ENCODE measurements around the gene NTN1. TPM values are rescaled to one million over a fixed set of nuclear protein-coding genes. Genes with fewer than 3 reads are reported as not detected.
"Not testable (repeated sequence)": the region's sequence is repeated elsewhere in the genome, so short reads cannot be mapped to it uniquely, and the experiment has no call there.

NTN1 gene
- polyA plus RNA-seq, 1 experiment, result 0.05 TPM

- DNase-seq (ENCODE audit: low read depth, low spot score), result no peak
- H3K27ac ChIP-seq (ENCODE audit: low read depth, low read length), result peak overlapping the region; percentile 54
- TF ChIP-seq CTCF (IDR thresholded peaks at IDR 0.05; ENCODE audit: low read depth, low read length), result no peak
- H3K9me3 ChIP-seq (ENCODE audit: control insufficient read depth, insufficient read depth, low read length), result no peaks in the 10 kb centered on the region; the same call in 1 of the 2 replicates
- H3K27me3 ChIP-seq (ENCODE audit: control insufficient read depth, insufficient read depth, low read length), result no peaks in the 10 kb centered on the region
- ChIA-PET CTCF (interaction anchor here (0.6 to 1.2 kb wide), 3 partner anchors 11 to 298 kb away, joined by 3 to 5 read pairs (median 3); no protein-coding TSS in a partner anchor), POLR2A (interaction anchor here (0.5 to 0.6 kb wide), 2 partner anchors 21 to 427 kb away, joined by 3 to 4 read pairs; no protein-coding TSS in a partner anchor)
- no peak overlapping the region for H3K4me3 ChIP-seq (ENCODE audit: low read depth, low read length)
Measured at GRCh38 chr17:9256751-9257629, 235.7 kb downstream of the NTN1 start.

- DNase-seq (ENCODE audit: low read depth, low spot score); H3K27ac ChIP-seq (ENCODE audit: low read depth, low read length); H3K27me3 ChIP-seq (ENCODE audit: control insufficient read depth, insufficient read depth, low read length); H3K9me3 ChIP-seq (ENCODE audit: control insufficient read depth, insufficient read depth, low read length); H3K4me3 ChIP-seq (ENCODE audit: low read depth, low read length): not testable (repeated sequence)
- ChIA-PET POLR2A (interaction anchor here (0.6 kb wide), 1 partner anchor 428 kb away, joined by 3 read pairs; no protein-coding TSS in a partner anchor), CTCF (interaction anchor here (0.6 kb wide), 1 partner anchor 297 kb away, joined by 3 read pairs; no protein-coding TSS in a partner anchor)
Measured at GRCh38 chr17:9257630-9257965, 236.3 kb downstream of the NTN1 start.

- TF ChIP-seq CTCF (IDR thresholded peaks at IDR 0.05; ENCODE audit: low read depth, low read length), result no peak
- H3K4me3 ChIP-seq (ENCODE audit: low read depth, low read length), result no peak overlapping the region
- H3K9me3 ChIP-seq (ENCODE audit: control insufficient read depth, insufficient read depth, low read length), result no peaks in the 10 kb centered on the region; the same call in 1 of the 2 replicates
- DNase-seq (ENCODE audit: low read depth, low spot score), result no peak
- POLR2A ChIA-PET, result no interaction called here
- no peak overlapping the region for H3K27ac ChIP-seq (ENCODE audit: low read depth, low read length)
- H3K27me3 ChIP-seq (ENCODE audit: control insufficient read depth, insufficient read depth, low read length), result no peaks in the 10 kb centered on the region
- CTCF ChIA-PET, result no interaction called here
Measured at GRCh38 chr17:9258115-9259015, 237.1 kb downstream of the NTN1 start.

- TF ChIP-seq CTCF (IDR thresholded peaks at IDR 0.05; ENCODE audit: low read depth, low read length), result no peak
- H3K4me3 ChIP-seq (ENCODE audit: low read depth, low read length), result no peak overlapping the region
- H3K27me3 ChIP-seq (ENCODE audit: control insufficient read depth, insufficient read depth, low read length), result no peaks in the 10 kb centered on the region
- H3K27ac ChIP-seq (ENCODE audit: low read depth, low read length), result no peak overlapping the region
- ChIA-PET POLR2A (no interaction called here), CTCF (no interaction called here)
- H3K9me3 ChIP-seq (ENCODE audit: control insufficient read depth, insufficient read depth, low read length), result no peaks in the 10 kb centered on the region; the same call in 1 of the 2 replicates
- no peak for DNase-seq (ENCODE audit: low read depth, low spot score)
Measured at GRCh38 chr17:9259419-9259818, 238.1 kb downstream of the NTN1 start.

- ChIA-PET POLR2A (no interaction called here), CTCF (no interaction called here)
- Histone ChIP-seq H3K27me3 (ENCODE audit: control insufficient read depth, insufficient read depth, low read length) (no peaks in the 10 kb centered on the region), H3K4me3 (ENCODE audit: low read depth, low read length) (no peak overlapping the region), H3K27ac (ENCODE audit: low read depth, low read length) (no peak overlapping the region), H3K9me3 (ENCODE audit: control insufficient read depth, insufficient read depth, low read length) (no peaks in the 10 kb centered on the region; the same call in 1 of the 2 replicates)
- no peak for DNase-seq (ENCODE audit: low read depth, low spot score)
- TF ChIP-seq CTCF (IDR thresholded peaks at IDR 0.05; ENCODE audit: low read depth, low read length), result no peak
Measured at GRCh38 chr17:9261081-9262012, 240.0 kb downstream of the NTN1 start.
